MM.1S (cell line): ENCODE measurements around the gene TTYH3.

ENCODE experiments used
- CTCF ChIP-seq: fragments of 300-600 bp; sonication (generic); IDR thresholded peaks from 2 replicates; pipeline ENCODE4 v1.5.1; 2016; ENCODE audit warnings: antibody characterized with exemption, low read length, mixed read lengths
- EZH2 ChIP-seq: fragments of 300-600 bp; sonication (generic); optimal IDR thresholded peaks from 2 replicates; pipeline ENCODE3; 2017; ENCODE audit warnings: low read depth, mild to moderate bottlenecking, antibody characterized with exemption, low read length, mixed read lengths
- EZH2phosphoT487 ChIP-seq: fragments of 300-600 bp; sonication (generic); IDR thresholded peaks from 2 replicates; pipeline ENCODE4 v1.6.1; 2018; ENCODE audit warnings: antibody characterized with exemption, low read length

- TF ChIP-seq CTCF = no peak
- no peak for TF ChIP-seq EZH2
- no peak for TF ChIP-seq EZH2phosphoT487
Measured at GRCh38 chr7:2644562-2645273, 12.9 kb downstream of the TTYH3 start.
